NOMO-1 treated with DMSO at 0.1 percent for 48 hours (cell line): ENCODE measurements around the gene COPS6.
"Not testable (repeated sequence)": the region's sequence is repeated elsewhere in the genome, so short reads cannot be mapped to it uniquely, and the experiment has no call there.

ENCODE experiments used
- DNase-seq: peaks from one replicate; lab custom pipeline; 2025; ENCODE audit not compliant: unreplicated experiment; lab: John Stamatoyannopoulos, UW

COPS6 gene

DNA sequence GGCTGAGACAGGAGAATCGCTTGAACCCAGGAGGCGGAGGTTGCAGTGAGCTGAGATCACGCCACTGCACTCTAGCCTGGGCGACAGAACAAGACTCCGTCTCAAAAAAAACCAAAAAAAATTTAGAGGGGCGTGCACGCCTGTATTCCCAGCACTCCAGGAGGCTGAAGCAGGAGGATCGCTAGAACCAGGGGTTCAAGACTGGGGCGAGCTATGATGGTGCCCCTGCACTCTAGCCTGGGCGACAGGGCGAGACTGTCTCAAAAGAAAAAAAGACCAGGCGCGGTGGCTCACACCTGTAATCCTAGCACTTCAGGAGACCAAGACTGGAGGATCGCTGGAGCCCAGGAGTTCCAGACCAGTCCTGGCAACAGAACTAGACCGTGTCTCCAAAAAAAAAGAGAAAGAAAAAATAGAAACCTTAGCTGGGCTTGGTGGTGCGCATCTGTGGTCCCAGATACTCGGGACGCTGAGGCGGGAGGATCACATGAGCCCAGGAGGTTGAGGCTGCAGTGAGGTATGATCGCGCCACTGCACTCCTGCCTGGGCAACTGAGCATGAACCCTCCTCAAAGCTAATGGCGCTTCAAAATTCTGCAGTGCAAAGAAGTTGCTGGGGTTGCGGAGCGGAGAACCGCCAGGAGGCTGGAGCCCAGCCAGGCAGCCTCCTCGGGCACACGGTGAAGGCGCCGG is 37.6 kb downstream of the COPS6 start:
- no peak for DNase-seq

DNA sequence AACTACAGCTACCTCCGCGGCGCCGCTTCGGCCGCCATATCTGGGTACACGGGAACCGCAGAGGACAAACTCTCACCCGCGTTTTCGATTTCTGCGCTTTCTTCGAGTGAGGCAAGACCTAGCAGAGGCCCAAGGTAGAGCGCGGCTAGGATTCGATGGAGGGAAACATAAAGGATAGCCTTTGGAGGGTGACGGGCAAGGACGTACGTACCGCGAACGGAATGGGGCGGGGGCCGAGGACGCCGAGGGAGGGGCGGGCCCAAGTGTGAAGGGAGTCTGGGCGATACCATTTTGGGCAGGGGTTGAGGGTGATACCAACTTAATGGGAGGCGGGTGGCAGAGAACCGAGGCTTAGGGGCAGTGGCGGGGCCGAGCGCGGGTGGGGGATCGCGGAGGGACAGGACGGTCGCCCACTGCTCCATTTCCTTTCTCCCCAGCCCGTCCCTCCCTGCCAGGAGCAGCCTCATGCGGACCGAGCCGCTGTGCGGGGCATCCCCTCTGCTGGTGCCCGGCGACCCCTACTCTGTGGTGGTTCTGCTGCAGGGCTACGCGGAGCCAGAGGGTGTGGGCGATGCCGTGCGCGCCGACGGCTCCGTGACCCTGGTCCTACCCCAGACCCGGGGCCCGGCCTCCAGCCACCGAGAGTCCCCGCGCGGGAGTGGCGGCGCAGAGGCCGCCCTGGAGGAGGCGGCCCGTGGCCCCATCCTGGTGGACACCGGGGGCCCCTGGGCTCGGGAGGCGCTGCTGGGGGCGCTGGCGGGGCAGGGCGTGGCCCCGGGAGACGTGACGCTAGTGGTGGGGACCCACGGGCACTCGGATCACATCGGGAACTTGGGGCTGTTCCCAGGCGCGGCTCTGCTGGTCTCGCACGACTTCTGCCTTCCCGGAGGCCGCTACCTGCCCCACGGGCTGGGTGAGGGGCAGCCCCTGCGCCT is 38.4 kb downstream of the COPS6 start, which contains the start of gene MBLAC1:
TSS of gene MBLAC1 (plus strand) at position 37 of the 935 bp plus-strand sequence. CDS start at position 466, 429 bp downstream.
- peak; percentile 92 for DNase-seq

DNA sequence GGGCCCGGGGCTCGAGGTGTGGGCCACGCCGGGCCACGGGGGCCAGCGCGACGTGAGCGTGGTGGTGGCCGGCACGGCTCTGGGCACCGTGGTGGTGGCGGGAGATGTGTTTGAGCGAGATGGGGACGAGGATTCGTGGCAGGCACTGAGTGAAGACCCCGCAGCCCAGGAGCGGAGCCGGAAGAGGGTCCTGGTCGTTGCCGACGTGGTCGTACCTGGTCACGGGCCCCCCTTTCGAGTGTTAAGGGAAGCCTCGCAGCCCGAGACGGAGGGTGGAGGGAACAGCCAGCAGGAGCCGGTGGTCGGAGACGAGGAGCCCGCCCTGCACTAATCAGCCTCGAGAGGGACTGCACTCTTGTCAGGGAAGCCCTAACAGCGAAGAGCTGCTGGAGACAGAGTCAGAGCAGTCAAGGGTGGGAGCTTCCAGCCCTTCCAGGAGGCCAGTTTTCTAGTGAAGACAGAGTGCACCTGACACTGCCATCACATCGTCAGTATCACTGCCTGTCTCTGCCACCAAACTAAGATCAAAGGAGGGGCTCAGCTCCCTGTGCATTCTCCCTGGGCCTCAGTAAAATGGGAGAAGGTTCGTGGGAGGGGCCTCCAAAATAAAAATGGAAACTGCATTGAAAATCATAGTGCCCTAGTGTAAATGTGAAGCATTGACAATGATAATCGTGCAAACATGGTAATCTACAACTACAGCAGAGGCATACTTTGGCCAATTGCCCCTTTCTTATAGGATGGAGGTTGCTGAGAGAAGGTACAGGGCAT is 39.3 kb downstream of the COPS6 start:
- peak; percentile 27 for DNase-seq

DNA sequence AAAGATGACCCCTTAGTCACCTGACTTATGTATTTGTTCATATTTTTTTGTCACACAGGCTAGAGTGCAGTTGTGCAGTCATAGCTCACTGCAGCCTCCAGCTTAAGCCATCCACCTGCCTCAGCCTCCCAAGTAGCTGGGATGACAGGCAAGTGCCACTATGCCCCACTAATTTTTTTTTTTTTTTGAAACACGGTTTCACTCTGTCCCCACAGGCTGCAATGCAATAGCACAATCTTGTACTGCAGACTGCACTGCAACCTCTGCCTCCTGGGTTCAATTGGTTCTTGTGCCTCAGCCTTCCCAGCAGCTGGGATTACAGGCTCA is 39.8 kb downstream of the COPS6 start:
- DNase-seq: no peak

DNA sequence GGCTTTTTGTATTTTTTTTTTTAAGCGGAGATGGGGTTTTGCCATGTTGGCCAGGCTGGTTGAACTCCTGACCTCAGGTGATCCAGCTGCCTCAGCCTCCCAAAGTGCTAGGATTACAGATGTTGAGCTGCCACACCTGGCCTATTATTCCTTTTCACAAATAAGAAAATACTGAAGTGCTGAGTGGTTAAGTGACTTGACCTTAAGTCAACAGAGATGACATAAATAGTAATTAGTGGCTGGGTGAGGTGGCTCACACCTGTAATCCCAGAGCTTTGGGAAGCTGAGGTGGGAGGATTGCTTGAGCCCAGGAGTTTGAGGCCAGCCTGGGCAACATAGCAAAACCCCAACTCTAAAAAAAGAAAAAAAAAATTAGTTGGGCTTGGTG is 41.4 kb downstream of the COPS6 start:
- DNase-seq: not testable (repeated sequence)

DNA sequence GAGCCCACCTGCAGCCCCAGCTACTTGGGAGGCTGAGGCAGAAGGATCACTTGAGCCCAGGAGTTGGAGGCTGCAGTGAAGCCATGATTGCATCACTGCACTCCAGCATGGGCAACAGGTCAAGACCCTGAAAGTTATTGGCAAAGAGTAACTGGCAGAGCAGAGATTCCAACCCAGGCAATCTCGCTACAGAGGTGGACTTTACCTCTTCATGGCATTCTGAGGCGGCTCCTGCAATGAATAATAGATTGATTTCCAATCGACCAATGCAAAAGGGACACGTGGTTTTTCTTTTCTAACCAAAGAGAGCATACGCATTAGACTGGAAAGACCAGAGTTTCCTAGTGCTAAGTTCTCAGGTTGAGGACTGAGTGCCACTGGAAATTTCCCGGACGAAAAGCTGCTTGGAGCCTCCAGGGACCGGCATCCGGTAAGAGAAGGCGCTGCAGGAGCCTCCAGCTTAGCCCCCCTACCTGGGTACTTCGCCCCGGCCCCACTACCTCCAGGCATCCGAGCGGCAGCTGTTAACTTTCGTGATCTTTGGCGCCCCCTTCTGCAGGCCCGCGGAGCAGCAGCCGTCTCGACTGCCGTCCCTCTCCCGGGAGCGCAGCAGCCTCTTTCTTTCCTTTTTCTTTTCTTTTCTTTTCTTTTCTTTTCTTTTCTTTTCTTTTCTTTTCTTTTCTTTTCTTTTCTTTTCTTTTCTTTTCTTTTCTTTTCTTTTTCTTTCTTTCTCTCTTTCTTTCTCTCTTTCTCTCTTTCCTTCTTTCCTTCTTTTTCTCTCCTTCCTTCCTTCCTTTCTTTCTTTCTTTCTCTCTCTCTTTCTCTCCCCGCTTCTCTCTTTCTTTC is 42.1 kb downstream of the COPS6 start:
- peak; percentile 69 for DNase-seq

DNA sequence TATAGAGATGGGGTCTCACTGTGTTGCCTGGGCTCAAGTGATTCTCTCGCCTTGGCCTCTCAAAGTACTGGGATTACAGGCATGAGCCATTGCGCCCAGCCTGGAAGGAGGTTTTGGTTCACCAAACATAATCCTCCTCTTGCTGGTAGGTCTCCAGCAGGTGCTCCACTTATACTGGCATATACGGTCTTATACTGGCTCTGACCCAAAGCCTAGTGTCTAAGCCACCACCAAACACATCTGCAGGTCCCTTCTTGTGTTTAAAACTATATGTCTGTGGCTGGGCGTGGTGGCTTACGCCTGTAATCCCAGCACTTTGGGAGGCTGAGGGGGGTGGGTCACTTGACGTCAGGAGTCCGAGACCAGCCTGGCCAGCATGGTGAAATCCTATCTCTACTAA is 43.4 kb downstream of the COPS6 start:
- no peak for DNase-seq

DNA sequence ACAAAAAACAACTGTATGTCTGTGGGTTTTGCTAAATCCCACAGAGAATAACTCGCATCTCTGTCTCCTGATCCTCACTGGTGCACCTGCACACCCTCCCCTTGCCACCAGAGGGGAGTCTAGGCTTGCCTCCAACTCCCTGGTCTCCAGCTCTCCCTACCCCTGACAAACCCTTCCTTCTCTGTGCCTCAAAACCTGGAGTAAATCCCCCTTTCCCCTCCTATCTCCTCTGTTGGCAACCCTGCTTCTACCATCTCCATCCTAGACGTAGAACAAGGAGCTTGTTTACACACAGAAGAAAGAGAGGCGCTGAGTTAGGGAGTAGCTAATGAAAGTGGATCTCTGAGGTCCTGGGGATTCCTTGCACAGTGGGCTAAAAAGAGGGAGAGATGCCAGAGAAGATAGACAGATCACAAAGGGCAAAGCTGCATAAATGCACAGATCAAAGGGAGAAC is 44.0 kb downstream of the COPS6 start:
- DNase-seq: peak; percentile 82

DNA sequence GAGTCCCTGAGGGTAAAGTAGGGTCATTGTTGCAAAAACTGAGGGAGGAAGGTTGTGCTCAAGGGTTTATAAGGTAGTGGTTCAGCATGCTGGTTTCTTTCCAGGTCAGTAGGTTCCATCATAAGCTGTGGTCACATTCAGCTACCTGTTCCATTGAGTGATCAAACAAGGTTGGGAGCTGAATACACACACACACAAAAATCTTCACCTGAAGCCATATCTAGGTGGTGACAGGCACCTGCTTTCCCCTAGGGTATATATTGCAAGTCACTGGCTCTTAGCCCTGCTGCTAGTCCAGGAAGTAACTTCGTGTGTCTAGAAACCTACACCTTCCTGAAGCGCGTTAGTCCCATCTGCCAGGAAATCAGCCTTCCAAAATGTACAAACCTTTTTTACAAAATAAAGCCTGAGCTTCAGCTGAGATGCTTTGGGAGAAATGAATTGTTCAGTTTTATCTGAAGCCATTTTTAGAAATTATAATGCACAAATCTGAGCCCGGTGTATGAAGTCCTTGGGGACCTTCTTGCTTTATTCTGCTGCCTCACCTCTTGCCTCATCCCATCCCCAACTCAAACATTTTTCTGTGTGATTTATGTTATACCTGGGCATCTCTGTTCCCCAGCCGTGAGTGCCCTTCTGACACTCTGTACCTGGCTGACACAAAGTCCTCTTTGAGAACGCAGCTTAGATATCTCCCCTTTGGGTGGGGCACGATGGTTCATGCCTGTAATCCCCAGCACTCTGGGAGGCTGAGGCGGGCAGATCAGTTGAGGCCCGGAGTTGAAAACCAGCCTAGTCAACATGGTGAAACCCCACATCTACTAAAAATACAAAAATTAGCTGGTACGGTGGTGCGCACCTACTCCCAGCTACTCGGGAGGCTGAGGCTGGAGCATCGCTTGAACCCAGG is 49.3 kb downstream of the COPS6 start:
- DNase-seq: no peak

DNA sequence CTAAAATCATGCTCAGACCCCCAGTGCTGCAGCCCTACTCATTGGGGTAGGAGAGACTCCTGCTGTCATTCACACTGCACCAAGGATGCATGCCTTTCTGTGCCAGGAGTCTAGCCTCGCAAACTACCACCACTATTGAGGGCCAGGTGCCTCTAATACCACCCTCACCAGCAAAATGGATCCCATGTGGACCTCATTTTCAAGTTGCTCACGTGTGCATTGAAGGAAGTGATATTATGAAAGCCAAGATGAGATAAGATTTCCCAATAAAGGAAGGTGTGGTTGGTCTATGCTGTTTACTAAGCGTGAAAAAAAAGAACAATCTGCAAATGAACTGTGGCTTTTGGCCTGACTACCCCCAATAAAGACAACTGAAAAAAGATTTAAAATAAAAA is 52.8 kb downstream of the COPS6 start:
- peak; percentile 94 for DNase-seq
